Measurements from ENCODE around the gene TLK1.
"Not testable (repeated sequence)": the region's sequence is repeated elsewhere in the genome, so short reads cannot be mapped to it uniquely, and the experiment has no call there.

The TLK1 gene

DNA sequence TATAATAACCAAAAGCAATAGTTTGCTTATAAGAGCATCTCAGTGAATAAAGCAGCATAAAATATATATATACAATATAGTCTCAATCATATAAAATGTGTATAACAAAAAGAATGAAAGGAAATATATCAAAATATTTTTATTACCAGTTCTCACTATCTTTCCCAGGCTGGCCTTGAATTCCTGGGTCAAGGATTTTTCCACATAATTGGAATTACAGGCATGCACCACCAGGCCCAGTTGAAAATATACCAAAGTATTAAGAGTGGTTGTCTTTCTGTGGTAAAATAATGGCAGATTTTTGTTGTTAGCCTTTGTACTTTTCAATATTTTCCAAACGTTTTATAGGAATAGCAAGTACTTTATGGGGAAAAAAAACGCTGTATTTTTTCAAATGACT, 8.6 kb upstream of the TLK1 start:
- DNase-seq (ENCODE audit: low read depth) = no peak

DNA sequence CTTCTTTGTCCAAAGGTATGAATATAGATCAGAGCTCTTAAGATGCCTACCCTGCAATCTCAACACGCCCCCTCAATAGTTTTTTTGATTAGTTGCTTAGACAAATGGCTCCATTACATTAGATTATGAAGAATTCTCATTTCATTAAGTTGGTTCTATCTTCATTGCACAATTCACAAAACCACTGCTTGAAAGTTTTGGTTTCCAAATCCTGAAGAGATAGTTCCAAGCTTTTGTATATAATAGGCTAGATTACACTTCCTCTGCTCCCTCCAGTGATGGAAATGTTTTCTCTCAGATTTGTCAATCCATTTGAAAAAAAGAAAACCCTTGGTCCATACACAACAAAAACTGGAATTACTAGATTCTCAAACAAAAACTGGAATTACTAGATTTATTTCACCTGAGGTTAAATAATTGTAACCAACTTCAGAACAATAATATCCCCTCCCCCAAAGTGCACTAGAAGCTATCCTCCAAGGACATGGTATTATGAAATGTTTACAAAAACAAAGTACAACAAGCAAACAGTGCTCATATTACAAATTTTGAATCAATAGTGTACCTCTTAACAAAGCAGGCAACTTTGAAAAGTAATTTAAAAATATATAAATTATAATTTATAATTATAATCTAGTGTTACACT, 6.8 kb upstream of the TLK1 start:
- no peak for DNase-seq (ENCODE audit: low read depth)

- no peak for DNase-seq (ENCODE audit: low read depth)
These were observed 5.8 kb upstream of the TLK1 start for GRCh38 chr2:171166328-171166983.

DNA sequence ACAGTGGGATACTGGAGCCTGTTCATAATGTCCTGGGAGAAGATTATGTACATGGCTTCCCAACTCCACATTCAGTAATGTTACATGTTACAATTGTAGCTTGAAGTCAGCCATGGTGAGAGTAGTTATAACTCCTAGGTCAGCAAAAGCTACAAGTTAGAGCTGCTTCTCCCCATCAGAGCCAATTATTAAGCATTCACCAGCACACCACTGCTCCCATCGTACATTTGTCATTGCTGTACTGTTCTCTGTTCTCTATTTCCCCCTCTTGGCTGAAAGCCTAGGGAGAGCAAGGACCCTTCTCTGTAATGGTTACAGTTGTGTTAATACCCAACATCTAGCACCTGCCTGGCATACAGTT, 5.3 kb upstream of the TLK1 start:
- no peak for DNase-seq (ENCODE audit: low read depth)

GRCh38 chr2:171163261-171163660, 2.6 kb upstream of the TLK1 start:
- DNase-seq (ENCODE audit: low read depth) = no peak

DNA sequence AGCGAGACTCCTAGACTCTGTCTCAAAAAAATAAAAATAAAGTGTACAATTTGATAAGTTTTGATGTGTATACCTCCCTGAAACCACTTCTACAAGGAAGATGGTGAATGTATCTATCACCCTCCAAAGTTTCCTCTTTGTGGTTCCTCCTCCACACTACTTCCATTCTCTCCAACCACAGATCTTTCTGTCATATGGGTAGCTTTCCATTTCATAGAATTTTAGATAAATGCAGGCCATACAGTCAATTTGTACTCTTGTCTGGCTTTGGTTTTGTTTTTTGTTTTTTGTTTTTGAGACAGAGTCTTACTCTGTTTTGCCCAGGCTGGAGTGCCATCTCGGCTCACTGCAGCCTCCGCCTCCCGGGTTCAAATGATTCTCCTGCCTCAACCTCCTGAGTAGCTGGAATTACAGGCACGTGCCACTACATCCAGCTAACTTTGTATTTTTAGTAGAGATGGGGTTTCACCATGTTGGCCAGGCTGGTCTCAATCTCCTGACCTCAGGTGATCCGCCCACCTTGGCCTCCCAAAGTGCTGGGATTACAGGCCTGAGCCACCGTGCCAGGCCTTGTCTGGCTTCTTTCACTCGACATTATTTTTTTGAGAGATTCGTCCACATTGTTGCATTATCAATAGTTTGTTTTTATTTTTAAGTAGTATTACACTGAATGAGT, 2.0 kb upstream of the TLK1 start:
- not testable (repeated sequence) for DNase-seq (ENCODE audit: low read depth)

GRCh38 chr2:171160956-171161740, 455 bp upstream of the TLK1 start:
- DNase-seq (ENCODE audit: low read depth) = peak; percentile 36

DNA sequence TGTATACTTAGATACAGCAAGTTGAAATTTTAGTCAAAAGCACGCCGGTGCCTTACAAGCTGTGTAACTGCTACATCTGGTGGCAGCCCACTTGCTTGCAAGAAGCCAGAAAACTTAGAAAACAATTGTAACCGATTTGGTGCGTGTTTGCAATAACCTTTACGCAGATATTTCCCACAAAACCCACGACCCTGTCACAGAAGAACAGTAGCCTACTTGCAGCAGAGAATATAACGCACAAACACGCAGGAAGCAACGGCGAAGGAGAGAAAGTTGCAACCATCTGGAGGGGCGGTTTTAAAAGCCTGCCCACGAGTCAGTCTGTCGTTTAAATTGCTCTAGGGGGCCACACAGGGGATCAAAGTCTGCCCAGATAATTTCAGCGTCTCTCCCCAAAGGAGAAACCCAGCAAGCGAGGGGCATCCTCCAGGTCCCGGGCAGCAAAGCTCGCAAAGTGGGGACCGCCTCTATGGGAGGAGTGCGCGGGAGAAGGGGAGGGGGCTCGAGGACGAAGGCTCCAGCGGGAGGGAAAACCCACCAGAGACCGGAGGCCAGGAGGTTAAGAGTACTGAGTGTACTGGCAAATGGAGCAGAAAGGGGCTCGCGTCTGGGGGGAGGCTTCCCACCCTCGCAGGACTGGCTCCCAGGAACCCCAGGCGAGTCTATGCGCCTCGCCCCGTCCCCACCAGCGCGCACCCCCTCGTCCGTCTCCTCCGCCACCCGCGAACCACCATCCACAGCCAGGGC, 1.1 kb downstream of the TLK1 start:
- peak; percentile 13 for DNase-seq (ENCODE audit: low read depth)

- DNase-seq (ENCODE audit: low read depth) = no peak
These were observed 1.8 kb downstream of the TLK1 start for GRCh38 chr2:171158790-171159371.

DNA sequence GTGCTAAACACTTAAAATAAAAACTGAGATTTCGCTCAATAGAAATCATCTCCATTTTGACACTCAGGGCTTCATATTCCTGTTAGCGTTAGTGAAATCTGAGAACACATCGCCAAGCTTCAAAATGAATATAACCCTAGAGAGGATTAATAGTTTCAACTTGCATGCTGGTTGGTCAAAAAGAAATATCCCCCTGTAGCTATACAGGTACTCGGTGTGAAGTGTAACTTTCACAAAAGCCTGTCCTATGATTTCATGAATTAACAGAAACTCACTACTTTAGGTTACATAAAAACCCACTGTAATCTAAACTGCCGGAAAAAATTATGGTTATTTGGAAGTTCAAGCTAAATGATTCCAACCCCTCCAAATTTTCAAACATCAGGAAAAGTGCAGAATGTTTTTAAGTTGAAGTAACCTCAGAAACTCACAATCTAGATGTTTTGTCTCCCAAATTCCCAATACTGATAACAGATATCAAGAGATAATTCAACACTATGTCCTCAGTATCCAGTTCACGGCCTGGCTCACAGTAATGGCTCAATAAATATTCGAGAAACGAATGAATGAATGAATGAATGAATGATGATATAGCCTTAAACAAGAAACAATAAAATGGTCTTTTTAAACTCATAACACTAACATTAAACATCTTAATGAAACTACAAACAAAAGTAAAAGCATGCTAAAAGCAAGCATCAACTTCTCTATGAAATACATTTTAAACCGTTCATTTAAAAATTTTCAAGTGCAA, 2.5 kb downstream of the TLK1 start:
- no peak for DNase-seq (ENCODE audit: low read depth)

DNA sequence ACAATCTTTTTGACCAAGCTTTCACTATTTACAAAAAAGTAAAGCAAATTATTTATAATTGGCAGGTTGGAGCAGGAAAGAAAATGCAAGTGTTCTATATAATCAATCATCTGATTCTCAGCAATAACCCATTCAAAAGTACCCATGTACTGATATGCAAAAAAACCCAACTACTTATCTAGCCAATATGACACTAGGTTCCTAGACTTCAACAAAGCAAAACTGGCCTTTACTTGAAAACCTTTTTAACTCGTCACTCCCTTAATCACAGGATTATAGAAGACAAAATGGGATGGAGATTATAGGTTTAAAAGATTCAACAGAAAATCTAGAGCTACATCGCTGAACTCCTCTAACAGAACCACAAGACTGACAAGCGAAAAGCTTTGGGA, 3.6 kb downstream of the TLK1 start:
- no peak for DNase-seq (ENCODE audit: low read depth)

GRCh38 chr2:171154348-171154747, 6.3 kb downstream of the TLK1 start:
- no peak for DNase-seq (ENCODE audit: low read depth)

- DNase-seq (ENCODE audit: low read depth) = no peak
These were observed 9.9 kb downstream of the TLK1 start for GRCh38 chr2:171150694-171151285.

DNA sequence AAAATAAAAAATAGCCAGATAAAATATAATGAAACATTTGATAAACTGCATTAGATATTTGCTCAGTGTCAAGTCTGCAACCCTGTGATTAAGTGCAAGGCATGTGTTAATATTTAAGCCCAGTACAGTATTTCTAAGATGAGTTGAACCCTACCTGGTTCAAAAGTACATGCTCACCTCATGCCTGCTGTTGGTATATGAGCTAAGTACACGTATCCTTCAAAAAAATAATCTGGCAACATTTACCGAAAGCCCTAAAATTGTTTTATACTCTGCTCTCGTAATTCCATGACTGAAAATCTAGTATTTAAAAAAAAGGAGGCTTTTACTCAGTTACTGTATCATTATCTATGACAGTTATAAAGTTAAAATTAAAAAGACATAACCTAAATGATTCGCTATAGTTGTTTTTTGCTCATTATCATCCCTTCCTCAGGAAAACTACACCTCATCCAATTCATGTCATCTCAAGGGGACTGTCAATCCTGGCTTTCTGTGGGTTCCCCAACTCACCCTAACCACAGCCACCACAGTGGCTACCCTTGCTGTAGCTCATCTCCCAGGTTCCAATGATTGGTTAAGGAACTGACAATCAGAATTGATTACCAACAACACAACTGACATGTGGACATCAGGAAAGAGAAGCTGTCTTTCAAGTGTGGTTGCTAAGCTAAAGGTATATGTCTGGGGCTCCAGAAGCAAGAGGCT, 10.6 kb downstream of the TLK1 start:
- no peak for DNase-seq (ENCODE audit: low read depth)

DNA sequence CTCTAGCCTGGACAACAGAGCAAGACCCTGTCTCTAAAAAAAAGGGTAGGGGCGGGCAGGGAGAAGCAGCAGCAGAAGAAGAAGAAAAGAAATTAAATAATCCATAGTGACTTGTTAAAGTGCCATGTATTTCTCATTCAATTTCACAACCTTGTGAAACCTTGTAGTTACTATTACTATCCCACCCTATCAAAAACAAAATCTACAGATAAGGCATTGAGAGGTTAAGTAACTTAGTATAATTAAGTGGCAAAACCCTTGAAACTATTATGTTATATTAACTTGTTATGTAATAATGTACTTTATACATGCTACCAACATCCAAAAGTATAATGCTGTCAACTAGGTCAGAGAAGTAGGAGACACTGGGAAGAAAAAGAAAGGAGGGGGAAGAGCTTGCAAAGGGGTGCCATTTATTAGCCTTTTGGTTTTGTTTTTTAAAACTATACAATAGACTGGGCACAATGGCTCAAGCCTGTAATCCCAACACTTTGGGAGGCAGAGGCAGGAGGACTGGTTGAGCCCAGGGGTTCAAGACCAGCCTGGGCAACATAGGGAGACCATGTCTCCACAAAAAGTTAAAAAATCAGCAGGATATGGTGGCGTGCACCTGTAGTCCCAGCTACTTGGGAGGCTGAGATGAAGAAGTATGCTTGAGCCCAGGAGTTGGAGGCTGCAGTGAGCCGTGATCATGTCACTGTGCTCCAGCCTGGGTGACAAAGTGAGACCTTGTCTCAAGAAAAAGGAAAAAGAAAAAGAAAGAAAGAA, 11.3 kb downstream of the TLK1 start:
- DNase-seq (ENCODE audit: low read depth) = no peak

DNA sequence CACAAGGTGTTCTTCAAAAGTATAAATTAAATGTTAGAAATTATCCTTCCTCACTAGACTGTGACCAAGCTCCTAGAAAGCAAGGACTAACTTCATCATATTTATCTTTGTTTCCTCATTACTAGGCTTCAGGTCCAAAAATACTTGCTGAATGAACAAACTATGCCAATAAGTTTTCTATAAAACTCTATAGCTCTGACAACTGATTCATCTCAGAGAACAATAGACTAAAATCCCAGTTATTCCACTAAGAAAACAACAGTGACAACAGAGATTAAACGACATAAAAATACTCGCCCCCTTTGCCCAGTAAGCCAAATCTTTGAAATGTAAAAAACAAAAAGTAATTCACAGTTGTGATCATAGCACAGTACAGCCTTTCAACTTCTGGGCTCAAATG, 13.6 kb downstream of the TLK1 start:
- DNase-seq (ENCODE audit: low read depth) = no peak

GRCh38 chr2:171146633-171147032, 14.1 kb downstream of the TLK1 start:
- DNase-seq (ENCODE audit: low read depth) = no peak

DNA sequence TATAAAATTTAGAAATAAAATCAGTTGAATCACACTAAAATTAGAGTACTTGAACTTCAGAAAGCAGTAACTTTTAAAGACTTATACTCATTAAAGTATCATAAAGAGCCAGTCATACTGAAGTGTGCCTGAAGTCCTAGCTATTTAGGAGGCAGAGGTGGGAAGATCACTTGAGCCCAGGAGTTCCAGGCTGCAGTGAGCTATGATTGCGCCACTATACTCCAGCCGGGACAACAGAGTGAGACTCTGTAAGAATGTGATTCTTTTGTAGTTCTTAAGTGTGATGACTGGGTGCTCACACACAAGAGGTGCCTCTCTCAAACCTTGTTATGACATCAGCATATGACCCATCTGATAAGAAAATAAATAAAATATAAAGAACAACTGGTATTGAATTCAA, 14.6 kb downstream of the TLK1 start:
- no peak for DNase-seq (ENCODE audit: low read depth)

DNA sequence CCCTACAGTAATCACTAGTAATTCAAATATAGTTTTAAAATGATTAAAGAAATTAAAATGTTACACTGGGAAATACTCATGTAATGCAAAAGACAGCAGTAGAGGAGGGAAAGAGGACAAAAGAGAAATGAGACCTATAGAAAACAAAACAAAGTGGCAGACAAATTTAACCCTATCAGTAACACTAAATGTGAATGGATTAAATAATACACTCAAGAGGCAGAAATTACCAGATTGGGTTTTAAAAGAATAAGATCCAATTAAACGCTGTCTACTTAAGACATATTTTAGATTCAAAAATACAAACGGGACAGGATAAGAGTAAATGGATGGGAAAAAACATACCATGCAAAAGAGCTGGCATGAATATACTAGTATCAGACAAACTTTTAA, 17.0 kb downstream of the TLK1 start:
- DNase-seq (ENCODE audit: low read depth) = no peak
